GM12875 (cell line): ENCODE data around the gene TMEM132A.

Source experiments
- H3K4me3 ChIP-seq: one replicate; pipeline ENCODE4 v1.5.1; 2011; ENCODE audit warnings: low read depth, low read length, control low read depth
- TF ChIP-seq, protein P1 (sequence below): IDR thresholded peaks from 2 replicates; pipeline ENCODE4 v1.5.1; 2011; ENCODE audit warnings: low read depth, mild to moderate bottlenecking, control low read depth, inconsistent platforms, low read length, moderate library complexity, borderline replicate concordance; ENCODE audit not compliant: insufficient read depth

TMEM132A gene

DNA sequence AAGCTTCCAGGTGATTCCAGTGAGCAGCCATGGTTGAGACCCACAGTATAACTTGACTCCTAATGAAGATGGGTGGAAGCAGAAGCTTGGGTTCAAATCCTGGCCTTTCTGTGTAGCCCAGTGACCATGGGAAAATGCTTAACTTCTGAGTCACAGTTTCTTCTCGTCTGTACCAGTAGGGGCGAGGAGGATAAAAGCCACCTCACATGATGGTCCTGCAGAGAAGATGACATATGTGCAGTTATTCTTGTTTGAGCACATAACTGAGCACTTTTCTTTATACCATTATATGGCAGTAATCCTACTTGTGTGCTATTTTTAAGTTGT lies 5.4 kb upstream of the TMEM132A start:
- H3K4me3 ChIP-seq = no peak overlapping the region
- TF ChIP-seq, protein P1, sequence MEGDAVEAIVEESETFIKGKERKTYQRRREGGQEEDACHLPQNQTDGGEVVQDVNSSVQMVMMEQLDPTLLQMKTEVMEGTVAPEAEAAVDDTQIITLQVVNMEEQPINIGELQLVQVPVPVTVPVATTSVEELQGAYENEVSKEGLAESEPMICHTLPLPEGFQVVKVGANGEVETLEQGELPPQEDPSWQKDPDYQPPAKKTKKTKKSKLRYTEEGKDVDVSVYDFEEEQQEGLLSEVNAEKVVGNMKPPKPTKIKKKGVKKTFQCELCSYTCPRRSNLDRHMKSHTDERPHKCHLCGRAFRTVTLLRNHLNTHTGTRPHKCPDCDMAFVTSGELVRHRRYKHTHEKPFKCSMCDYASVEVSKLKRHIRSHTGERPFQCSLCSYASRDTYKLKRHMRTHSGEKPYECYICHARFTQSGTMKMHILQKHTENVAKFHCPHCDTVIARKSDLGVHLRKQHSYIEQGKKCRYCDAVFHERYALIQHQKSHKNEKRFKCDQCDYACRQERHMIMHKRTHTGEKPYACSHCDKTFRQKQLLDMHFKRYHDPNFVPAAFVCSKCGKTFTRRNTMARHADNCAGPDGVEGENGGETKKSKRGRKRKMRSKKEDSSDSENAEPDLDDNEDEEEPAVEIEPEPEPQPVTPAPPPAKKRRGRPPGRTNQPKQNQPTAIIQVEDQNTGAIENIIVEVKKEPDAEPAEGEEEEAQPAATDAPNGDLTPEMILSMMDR = no peak

DNA sequence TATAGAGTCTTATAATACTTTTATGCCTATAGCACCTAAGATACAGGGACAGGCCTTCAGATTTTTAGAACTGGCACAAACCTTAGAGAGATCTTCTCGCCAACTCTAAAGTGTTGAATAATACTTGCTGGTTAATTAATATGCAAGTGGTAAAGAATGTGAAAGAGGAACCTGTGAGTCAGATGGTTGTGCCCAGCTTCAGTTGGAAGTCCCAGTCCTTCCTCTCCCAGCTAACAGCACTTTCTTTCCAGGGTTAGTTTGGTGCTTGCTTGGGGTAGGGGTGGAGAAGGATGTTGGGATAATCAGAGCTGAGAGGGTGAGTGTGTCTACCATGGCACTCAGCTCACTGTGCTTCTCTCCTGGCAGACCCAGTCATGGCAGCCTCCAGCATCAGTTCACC lies 4.9 kb upstream of the TMEM132A start:
- no peak overlapping the region for H3K4me3 ChIP-seq
- TF ChIP-seq, protein P1 = no peak

DNA sequence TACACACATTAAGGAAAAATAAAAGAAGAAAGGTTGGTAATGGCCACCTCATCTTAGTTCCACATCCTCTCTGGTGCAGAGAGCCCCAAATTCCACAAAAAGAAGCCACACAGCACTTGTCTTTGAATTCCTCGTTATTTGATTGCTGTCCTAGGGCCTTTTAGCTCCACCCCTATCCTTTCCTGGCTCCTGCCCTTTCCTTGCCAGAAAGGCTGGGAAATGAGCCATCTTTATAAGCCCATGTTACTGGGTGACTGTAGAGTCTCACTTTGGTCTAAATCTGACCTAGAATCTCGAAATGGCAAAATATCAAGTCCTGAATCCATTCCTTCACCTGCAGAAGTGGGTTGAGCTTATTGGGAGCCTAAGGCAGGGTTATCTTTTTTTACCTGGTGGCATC lies 4.3 kb upstream of the TMEM132A start:
- TF ChIP-seq, protein P1 = no peak
- H3K4me3 ChIP-seq = no peak overlapping the region

DNA sequence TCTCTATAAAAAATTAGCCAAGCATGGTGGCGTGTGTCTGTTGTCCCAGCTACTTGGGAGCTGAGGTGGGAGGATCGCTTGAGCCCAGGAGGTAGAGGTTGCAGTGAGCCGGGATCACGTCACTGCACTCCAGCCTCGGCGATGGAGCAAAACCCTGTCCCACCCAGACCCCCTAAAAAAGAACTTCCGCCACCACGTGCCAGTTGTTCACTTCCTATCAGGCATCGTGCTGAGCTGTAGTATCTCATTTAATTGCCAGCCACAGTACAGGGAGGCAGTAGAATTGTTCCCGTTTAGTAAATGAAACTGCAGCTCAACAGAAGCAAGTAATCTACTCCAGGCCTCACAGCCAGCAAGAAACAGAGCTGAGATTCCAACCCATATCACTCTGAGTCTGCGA lies 3.0 kb upstream of the TMEM132A start:
- TF ChIP-seq, protein P1 = no peak
- H3K4me3 ChIP-seq = no peak overlapping the region

DNA sequence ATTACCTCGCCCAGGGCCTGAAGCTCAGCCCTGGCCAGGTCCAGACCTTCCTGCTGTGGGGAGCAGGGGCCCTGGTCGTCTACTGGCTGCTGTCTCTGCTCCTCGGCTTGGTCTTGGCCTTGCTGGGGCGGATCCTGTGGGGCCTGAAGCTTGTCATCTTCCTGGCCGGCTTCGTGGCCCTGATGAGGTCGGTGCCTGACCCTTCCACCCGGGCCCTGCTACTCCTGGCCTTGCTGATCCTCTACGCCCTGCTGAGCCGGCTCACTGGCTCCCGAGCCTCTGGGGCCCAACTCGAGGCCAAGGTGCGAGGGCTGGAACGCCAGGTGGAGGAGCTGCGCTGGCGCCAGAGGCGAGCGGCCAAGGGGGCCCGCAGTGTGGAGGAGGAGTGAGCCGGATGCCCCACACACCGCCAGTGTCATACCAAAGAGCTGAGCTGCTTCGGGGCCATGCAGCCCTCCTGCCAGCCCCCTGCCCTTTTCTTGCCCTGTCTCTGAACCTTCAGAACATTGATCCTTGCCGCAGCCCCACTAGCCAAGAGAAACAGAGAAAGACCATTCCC lies 2.4 kb upstream of the TMEM132A start:
- TF ChIP-seq, protein P1 = no peak

DNA sequence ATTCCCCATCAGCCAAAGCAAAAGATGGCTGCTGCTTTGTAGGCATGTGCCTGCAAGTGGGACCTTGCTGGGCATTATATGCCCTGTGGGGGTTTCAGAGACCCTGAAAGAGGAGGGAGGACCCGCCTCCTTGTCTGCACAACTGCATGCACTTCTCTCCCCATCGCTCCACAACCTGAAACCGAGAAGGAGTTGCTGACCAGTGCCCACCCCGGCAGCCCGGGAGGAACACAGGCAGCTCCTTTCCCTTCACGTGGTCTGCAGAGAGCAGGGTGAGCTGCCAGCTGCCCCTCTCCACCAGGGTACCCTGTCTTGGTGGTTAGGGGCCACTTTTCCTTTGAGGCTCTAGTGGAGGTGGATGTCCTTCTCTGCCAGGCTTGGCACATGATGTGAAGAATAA lies 1.4 kb upstream of the TMEM132A start:
- TF ChIP-seq, protein P1 = no peak
- no peak overlapping the region for H3K4me3 ChIP-seq

More for the DNA sequence above, 2.4 kb upstream of the TMEM132A start:
- H3K4me3 ChIP-seq = no peak overlapping the region

DNA sequence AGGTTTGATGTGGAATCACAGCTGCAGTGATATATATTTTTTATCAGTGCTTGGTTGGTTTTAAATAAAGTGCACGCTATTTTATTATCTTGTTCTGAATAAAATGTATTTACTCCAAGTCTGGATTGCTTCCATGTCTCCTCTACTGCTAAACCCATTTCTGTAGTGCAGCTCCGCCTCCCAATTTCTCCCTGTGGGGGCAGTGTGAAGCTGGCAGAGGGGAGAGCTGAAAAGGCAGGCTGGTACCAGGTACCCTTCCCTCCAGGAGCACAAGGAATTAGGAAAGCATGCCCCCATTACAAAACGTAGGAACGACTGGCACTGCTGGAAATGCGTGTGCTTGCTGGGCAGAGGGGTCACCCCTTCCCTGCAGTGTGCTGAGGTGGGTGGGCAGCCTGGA lies 934 bp upstream of the TMEM132A start:
- H3K4me3 ChIP-seq = no peak overlapping the region
- TF ChIP-seq, protein P1 = no peak
